NCI-H1105 treated with DMSO at 0.1 percent for 48 hours (cell line): ENCODE results near the gene PSORS1C2.
A peak's percentile ranks its signal among the peaks of the same experiment; 100 is the strongest.

ENCODE experiments used
- DNase-seq: peaks from one replicate; lab custom pipeline; 2025; lab: John Stamatoyannopoulos, UW

PSORS1C2 gene

DNA sequence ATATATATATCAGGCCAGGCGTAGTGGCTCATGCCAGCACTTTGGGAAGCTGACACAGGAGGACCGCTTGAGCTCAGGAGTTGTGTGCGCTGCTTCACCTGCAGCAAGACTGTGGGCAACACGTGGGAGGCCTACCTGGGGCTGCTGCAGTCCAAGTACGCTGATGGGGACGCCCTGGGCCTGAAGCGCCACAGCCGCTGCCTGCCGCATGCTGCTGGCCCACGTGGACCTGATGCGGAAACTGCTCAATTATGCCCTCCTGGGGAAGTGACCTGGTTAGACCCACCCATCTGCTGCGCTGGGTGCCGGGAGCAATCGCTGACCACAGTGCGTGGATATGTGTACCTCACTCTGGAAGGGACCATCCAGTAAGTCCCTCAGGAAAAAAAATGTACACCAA is 1.8 kb upstream of the PSORS1C2 start:
- no peak for DNase-seq

DNA sequence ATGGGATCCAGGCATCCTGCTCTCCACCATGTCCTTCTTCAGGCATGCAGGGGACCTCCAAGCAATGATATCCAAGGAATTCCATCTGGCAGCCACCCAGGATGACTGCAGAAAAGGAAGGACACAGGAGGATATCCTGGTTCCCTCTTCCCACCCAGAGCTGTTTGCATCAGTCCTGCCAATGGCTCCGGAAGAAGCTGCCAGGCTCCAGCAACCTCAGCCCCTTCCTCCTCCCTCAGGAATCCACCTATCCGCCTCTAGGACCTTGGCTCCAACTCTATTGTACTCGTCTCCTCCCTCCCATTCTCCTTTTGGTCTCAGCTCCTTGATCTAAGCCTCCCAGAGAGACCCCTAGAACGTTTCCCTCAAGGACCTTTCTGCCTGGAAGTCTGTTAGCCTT is 733 bp upstream of the PSORS1C2 start:
- no peak for DNase-seq

DNA sequence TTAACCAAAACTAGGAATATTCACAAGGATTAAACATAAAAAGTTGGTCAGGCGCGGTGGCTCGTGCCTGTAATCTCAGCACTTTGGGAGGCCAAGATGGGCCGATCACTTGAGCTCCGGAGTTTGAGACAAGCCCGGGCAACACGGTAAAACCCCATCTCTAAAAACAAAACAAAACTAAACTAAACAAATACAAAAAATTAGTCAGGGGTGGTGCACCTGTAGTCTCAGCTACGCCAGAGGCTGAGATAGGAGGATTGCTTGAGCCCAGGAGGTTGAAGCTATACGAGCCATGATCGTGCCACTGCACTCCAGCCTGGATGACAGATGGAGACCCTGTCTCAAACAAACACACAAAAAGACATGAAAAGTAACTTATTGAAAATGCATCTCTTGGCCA is 3.2 kb downstream of the PSORS1C2 start:
- no peak for DNase-seq

DNA sequence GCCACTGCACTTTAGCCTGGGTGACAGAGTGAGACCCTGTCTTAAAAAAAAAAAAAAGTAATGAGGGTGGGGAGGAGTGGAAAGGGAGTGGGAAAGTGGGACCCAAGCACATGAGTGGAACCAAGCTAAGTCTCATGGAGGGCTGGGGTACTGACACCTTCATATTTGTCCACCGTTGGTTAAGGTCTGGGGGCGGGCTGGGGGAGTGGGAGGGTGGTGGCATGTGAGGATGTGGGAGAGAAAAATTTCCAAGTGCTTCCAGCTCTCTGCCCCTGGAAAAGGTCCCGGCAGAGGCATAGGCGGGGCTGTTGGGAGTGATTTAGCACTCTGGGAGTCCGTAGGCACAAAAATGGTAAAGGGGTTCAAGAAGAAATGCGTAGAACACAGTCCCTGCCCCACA is 6.1 kb downstream of the PSORS1C2 start:
- no peak for DNase-seq

DNA sequence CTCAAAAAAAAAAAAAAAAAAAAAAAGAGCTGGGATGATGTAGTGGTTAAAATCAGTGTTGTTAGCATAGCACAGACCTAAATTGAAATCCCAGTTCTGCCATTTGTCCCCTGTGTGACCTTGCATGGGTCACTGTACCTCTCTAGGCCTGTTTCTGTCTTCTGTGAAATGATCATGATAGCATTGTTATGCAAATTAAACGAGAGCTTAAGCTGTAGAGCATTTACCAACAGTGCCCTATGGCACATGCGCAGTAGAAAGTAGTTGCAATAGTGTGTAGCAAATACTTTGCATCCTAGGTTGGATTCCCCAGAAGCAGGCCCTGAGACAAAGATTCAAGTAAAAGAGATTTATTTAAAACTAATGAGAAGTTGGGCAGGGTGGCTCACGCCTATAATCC is 7.3 kb downstream of the PSORS1C2 start:
- DNase-seq = no peak

- no peak for DNase-seq
These were observed 8.1 kb downstream of the PSORS1C2 start for GRCh38 chr6:31130751-31131150.

DNA sequence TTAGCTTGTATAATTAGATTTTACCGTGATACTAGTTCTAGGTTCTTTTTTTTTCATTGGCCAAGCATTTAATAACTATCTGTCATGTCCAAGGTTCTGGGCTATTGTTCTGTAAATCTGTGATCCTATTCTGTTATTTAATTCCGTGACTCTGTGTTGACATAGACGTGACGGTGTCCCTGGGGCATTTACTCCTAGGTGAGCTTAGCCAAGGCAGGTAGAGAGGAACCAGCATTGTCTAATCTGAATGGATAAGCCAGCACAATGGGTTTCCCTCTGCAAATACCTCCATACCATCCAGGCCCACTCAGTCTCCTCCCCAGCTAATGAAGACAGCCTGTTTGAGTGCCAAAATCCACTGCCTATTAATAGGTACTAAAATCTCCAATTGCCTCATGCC is 9.7 kb downstream of the PSORS1C2 start:
- DNase-seq = no peak

GRCh38 chr6:31128093-31128676 is 10.7 kb downstream of the PSORS1C2 start:
- DNase-seq = peak; percentile 54

- no peak for DNase-seq
These were observed 12.3 kb downstream of the PSORS1C2 start for GRCh38 chr6:31126396-31127175.

GRCh38 chr6:31125586-31126363 is 13.1 kb downstream of the PSORS1C2 start:
- DNase-seq = no peak

GRCh38 chr6:31125162-31125561 is 13.7 kb downstream of the PSORS1C2 start:
- DNase-seq = no peak

DNA sequence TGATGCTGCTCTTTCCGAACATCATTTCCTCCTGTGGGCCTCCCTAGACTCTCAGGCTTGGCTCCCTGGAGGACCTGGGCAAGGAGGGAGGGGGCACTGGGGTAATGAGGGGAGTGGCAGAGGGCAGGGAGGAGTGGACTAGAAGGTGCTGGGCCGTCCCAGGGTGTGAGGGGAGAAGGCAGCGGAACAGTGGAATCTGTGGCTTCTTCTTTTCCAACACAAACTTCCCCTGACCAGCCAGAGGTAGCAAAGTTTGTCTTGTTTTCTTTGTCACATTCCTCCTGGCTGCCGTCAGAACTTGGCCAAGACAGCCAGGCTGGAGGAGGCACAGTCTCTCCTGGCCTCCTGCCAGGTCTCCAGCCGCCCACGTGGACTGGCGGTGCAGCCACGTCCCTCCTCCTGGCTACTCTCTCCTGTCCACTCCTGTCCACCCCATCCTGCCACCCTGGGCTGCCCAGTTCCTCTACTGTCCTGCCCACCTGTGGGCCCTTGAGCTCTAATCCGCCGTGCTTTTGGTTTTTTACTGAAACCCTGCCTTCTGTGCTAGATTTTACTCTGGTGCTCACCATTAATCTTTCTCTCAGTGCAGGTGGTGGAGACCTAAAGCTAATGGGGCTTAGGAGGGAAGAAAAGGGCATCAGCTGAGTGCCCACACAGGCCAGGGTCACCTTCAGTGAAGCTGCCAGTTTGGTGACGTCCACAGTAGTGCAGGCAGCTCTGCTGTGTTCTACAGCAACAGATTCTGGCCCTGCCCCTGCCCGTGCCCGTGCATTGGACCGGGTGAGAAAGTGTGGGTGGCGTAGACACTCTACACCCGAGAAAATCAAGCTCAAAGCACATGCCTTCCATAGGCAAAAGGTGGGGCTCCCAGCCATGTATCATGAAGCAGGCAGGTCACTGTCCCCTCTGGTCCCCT is 15.8 kb downstream of the PSORS1C2 start:
- no peak for DNase-seq

GRCh38 chr6:31121131-31121790 is 17.6 kb downstream of the PSORS1C2 start:
- no peak for DNase-seq

DNA sequence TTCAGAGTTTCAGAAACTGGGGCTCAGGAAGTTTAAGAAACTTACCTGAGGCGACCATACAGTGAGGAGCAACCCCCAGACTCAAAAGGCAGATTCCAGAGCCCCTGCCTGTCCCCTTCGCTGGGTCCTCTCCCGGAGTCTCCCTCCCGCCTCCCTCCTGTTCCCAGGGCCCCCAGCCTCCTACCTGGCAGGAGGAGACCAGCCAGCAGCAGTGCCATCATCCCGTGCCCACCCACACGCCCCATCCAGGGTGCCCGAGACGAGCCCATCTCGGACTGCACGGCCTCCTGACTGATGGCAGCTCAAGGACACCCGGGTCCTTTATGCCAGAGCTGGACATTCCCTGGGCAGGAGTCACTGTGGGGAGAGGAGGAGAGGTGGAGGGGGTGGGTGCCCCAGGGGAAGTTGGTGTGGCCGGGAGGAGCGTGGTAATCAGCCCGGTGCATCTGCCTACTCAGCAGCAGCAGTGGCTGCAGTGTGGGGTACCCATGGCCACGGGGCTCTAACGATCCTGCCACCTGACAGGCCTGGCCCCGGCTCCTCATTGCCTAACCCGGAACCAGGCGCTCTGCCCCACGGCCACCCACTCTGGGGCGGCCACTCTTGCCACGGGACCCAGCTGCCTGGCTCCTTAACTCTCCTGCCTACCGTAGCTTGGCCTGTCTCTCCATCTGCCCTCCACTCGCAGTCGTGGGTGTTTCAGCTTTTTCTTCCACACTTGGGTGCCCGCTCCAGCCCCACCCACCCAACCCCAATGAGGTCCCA is 18.5 kb downstream of the PSORS1C2 start, which contains the start of gene CDSN:
CDSN (minus strand) TSS at position 296 of the 765 bp plus-strand sequence; CDS start at position 269, 27 bp downstream.
- no peak for DNase-seq

- DNase-seq = no peak
These were observed 20.7 kb downstream of the PSORS1C2 start for GRCh38 chr6:31118178-31118577.

- DNase-seq = no peak
These were observed 22.0 kb downstream of the PSORS1C2 start for GRCh38 chr6:31116661-31117385.

GRCh38 chr6:31115941-31116560 is 22.8 kb downstream of the PSORS1C2 start:
- DNase-seq = no peak

GRCh38 chr6:31114970-31115849 is 23.7 kb downstream of the PSORS1C2 start:
- no peak for DNase-seq
